Activated naive CD4-positive, alpha-beta T cell treated with anti-CD3 and anti-CD28 coated beads, Interleukin-2, amount 10 ng/mL, durations not matched to agents 5 hours and 36 hours (primary cell): ENCODE results near the gene SPTBN1. TPM values are rescaled to one million over a fixed set of nuclear protein-coding genes. Genes with fewer than 3 reads are reported as not detected.

Source experiments
- total RNA-seq, 2 experiments: library from RNA; stranded (reverse); gene quantifications; one replicate each; pipeline ENCODE4 v1.2.3, GENCODE V29; 2021

Gene SPTBN1
- total RNA-seq: 100 to 1,000 TPM; 190 to 204 TPM

DNA sequence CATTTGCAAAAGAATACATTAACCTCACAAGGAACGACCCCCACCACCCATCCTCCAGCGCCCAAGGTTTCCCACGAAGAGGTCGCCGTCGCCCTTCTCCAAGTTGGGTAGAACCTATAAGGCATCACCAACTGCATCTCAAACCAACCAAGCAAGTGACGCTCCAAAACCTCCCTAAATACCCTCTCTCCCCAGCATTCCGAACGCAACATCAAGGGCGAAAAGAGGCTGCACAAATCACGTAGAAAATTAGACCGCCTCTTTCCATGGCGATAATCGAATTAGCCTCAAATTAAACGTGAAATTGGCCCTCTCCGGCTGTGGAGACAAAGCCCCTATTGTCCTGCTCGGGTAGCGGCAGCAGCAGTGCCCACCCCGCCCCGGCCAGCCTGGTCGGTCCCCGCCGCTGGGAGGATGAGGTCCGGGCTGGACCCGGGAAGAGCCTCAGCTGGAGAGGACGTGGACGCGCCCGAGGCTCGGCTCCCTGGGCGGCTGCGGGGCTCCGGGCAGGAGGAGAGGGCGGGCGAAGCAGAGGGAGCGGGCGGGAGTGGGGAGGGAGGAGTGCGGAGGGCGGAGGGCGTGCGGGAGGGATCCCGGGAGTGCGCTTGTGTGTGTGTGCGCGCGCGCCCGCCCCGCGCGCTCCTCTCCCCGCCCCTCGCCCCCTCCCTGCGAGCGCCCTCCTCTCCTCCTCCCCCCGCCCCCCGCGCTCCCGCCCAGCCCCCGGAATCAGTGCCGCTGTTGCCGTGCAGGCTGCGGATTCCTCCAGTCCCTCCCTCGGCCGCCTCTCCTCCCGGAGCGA lies at the start of gene SPTBN1:
Gene SPTBN1, plus strand, starts transcription at position 765 of the 799 bp plus-strand sequence. CDS start 70,092 bp downstream, outside the sequence.

Other genes starting within 250 kb of the SPTBN1 start
- gene TSPYL6, start 200.1 kb upstream of the SPTBN1 start, total RNA-seq: not detected